Activated gamma-delta T cell treated with Interleukin-2 at 50 U/mL for 16 hours (primary cell): Measurements from ENCODE around the gene BRD7.

Experiments
- DNase-seq: peaks from one replicate; pipeline ENCODE4 v3.0.0-alpha.2; 2020

The BRD7 gene

DNA sequence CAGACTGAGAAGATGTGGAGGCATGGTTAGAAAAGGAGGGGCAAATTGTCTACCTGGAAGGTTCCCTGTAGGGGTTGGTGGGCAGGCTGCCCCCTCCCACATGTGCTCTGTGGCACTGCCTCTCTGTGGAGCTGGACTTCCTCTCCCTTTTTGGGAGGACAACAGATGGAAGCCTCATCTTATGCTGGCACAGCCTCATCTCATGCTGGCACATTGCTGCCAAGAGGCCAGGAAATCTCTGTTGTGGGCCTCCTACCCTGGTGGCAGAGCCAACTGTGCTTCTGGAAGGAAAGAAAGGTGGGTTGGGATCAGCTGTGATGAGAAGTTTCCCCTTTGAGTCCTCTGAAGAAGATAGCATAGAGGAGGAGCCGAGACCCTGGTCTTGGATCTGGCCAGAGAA lies 19.7 kb upstream of the BRD7 start:
- no peak for DNase-seq

DNA sequence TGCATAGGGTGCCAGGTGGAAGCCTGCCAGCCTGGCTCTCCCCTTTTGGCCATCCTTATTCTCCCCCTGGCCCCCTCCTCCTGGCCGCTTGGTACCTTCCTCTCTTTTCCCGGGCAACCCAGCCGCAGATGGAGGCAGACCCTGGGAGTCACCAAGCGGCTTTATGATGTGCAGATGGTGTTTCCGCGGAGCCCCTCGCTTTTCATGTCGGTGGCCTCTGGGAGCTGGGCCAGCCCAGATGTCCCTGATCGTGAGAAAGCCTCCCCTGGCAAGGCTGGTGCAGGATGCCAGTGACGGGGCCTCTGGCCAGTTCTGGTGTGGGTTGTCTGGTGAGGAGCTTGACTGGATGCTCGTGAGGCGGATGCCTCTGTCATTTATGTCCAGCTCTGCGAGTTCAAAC lies 18.0 kb upstream of the BRD7 start:
- no peak for DNase-seq

DNA sequence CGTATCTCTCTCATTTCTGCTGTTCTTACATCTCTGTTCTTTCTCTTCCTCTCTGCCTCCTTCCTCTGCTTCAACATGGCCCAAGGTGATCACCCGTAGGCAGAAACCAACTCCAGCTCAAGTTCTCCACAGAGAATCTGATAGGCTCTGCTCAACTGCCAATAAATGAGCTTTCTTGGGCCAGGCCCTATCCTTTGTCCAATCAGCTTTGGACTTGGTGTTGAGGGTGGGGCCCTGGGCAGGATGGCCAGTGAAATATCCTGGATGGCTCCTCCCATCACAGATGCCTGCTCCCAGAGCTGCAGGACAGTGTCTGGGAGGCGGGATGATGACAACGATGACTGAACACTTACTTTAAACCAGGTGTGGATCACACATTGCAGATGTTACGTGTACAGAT lies 17.4 kb upstream of the BRD7 start:
- no peak for DNase-seq

DNA sequence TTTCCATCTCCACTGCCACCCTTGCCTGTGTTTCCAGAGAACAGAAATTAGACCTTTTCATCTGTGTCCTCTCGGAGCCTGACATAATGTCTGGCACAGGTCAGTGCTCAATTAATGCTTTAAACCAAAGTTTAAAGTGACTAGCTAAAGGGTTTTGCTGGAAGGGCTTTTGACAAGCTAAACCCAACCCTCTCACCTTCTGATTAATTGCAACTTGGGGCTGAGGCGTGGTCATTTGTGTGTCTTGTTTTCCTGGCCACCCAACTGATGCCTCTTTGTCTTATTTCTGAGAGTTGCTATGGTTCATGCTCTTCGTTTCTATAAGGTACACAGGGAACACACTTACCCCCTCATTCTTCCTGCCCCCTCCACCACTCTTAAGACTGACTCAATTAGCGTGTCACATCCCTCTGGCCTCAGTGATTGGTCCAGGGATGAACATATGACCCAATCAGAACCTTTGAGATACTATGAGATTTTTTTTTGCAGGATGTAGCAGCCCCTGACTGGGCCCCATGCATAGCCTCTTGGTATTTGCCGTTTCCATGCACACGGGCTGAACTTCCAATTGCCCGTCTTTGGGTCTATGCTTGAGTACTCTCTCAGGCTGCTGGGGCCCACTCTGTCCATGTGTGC lies 15.8 kb upstream of the BRD7 start:
- no peak for DNase-seq

DNA sequence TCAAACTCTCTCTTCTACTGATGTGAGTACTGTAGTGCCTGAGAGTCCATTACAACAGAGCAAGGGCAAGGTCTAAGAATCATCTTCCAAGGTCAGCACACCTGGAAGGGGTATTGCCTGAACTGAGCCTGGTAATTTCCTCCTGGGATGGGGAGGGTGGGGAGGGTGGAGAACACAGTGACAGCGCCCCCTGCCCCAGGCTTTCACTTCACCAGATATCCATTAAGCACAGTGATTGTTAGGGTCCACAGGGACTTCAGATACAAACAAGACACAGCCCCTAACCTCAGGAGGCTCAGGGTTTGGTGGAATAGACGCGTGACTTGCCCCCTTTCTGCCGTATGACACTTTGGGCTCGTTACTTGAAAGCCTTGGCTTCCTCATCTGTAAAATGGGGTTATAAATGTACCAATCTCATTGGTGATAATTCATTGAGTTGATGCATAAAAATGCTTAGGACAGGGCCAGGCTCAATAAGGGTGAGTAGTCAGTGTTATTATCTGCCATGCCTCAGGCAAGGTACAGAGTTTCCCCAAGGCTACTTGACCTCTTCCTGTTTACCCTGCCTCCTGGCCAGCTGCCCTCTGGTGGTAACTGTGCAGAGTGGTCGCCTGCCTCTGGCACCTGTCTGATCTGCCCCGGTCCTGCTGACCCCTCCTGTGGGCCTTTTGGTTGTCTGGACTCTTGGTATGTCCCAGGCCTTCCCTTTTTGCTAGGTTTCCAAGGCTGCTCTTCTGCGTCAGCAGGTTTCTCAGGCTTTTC lies 13.1 kb upstream of the BRD7 start:
- DNase-seq = no peak

DNA sequence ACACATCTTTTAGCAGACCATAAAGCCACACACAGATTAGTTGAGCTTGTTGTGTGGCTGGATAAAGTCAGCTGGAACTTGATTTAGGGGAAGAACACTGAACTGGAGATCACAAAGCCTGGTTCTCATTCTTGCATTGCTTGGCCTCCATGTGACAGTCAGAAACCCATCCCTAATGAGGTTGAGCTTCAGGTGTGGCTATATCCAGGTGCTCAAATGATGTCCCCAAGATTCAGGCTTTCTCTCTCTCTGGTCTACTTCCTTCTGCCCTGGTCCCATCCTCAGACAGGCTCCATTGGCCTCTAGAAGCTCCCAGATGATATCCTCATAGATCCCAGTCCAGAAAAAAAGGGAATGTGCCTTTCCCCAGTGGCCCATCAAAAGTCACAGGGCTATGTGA lies 9.6 kb upstream of the BRD7 start:
- DNase-seq = no peak

DNA sequence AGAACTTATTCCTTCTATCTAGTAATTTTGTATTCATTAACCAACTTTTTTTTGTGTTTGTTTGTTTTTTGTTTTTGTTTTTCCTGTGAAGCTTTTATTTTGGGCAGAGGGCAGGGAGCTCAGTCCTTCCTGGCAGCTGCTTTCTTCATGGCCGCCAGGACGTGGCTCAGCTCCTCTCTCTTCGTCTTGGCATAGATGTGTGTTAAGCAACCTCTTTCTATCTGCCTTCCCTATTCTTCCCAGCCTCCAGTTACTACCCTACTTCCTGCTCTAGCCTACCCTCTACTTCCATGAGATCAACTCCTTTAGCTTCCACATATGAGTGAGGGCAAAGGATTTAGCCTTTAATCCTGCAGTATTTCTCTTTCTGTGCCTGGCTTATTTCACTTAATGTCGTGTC lies 8.2 kb upstream of the BRD7 start:
- no peak for DNase-seq

DNA sequence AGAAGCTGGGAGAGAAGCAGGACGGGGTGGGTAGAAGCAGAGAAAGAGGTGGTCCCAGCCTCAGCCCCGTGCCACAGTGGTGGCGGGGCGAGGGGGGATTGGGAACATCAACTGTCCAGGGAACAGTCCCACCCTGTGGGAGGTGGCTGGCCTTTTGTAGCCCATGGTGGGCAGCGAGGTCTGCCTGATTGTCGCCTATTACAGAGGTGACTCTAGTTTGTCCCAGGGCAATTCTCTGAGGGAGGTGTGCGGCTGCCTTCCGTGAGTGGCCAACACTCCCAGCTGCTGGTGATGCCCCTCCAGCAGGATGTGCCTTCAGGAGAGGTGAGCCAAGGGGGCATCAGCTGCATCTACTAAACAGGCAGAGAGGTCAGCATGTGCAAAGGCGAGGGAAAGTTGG lies 5.0 kb upstream of the BRD7 start:
- DNase-seq = no peak

DNA sequence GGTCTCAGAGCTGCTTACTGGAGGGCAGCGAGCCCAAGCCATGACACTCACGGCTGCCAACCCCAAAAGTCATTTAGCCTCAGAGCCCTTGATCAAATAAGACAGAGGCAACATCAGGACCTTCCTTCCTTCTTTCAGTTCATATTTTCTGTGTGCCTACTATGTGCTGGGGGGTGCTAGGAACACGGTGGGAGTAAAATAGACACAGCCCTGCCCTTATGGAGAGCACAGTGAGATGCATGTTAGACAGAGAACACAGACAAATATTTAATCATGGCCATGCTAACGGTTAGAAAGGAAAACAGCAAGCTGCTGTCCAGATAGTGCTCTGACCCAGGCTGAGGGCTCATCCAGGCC lies 4.5 kb upstream of the BRD7 start:
- no peak for DNase-seq

DNA sequence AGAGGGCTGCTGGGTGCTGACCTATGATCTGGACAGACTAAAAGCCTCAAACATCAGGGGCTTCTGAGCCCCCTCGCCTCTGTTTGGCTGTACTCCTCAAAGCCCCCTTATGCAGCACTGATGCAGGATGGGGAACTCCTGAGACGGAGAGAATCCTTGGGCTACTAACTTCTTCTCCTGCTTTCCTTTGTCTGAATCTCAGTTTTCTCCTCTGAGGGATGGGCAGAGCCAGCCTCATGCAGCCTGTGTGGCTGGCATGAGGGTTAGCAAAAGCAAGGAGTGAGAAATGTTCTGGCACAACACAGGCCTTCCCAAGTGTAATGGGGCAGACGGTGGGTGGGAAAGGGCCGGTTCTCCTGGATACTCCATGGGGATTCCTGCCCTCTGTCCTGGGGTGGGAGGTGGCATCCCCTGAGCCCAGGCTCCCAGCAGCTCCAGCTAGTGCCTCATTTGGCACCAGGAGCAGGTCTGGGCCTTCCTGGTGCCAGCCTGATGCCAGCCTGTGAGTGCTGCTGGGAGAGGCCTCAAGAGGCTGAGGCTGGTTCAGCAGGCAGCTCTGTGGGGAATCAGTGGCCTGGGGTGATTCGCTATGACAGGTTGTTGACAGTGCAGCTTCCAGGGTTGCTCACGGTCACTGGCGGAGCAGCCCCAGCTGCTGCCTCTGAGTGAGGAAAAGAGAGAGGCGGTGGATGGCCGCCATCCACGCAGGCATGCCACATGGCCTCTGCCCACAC lies 4.0 kb upstream of the BRD7 start:
- no peak for DNase-seq

DNA sequence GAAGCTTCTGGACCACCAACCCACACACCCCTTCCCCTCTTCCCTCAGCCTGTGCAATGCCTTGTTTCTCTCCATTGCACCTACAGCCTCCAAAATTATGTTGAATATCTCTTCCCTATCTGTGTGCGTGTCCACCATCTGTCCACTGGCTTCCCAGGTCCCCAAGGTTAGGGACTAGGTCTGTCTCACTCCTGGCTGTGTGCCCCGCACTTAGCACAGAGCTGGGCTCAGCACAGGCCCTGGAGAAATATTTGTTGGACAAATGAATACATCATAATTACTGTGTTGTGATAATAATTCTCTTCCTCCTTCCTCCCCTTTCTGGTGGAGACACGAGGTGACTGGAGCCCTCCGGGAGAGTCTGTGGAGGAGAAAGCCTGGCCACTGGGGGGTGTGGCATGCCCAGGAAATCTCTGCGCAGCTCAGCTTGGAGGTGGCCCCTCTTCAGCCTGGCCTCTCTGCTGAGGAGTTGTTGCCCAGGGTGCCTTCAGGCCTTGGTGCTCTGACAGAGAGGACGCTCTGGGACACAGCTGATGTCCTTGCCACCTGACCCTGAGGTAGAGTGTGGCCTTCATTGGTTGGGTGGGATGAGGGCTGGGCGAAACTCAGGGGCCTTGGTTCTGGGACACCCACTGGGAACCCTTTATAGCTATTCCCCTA lies 3.3 kb upstream of the BRD7 start:
- DNase-seq = no peak

DNA sequence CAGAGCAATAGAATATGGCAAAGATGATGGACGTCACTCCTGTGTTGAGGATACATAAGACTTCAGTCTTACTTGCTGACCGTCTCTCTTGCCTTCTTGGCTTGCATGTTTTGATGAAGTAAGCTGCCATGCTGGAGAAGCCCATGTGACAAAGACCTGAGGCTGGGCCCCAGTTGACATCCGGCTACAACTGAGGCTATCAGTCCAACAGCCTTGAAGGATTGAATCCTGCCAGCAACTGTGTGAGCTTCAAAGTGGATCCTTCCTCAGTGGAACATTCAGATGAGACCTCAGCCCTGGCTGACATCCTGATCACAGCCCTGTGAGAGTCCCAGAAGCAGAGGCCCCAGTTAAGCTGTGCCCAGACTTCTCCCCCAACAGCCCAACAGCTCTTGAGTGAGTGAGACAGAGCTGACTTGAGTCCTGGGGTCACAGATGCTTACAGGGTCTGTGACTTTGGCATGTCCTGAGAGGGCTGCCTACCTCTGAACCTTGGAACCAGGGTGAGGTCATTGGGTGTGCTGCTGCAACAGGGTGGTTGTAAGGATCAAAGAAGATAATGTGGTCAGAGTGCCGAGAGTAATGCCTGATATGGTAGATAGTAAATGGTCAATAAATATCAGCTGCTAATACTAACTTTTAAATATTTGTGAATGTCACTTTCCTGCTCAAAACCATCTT lies 2.4 kb upstream of the BRD7 start:
- DNase-seq = no peak

DNA sequence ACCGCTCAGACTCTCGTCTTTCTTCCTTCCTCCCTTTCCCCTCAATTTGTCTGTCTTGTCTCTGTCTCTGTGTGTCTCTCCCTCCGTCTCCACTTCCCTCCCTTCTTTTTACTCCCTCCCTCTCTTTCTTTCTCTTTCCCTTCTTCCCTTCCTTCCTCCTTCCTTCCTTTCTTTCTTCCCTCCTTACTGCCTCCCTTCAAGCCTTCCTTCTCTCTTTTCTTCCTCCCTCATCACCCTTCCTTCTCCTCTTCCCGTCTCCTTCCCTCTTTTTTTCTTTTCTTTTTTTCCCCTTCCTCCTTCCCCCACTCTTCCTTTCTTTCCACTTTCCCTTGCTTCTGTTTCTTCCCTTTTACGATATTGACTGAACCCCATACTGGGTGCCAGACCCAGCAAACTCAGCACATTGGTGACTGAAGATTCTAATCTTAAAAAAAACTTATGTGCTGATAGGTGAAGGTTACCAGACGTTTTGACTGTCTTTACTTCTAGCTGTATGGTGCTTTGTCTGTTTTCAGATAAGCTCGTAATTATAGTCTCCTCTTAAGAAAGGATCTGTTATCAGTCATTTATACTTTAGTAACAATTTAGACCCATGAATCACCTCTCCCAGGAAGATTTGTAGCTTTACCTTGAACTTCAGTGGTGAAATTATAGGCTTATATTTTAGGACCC lies 481 bp upstream of the BRD7 start:
- DNase-seq = no peak

DNA sequence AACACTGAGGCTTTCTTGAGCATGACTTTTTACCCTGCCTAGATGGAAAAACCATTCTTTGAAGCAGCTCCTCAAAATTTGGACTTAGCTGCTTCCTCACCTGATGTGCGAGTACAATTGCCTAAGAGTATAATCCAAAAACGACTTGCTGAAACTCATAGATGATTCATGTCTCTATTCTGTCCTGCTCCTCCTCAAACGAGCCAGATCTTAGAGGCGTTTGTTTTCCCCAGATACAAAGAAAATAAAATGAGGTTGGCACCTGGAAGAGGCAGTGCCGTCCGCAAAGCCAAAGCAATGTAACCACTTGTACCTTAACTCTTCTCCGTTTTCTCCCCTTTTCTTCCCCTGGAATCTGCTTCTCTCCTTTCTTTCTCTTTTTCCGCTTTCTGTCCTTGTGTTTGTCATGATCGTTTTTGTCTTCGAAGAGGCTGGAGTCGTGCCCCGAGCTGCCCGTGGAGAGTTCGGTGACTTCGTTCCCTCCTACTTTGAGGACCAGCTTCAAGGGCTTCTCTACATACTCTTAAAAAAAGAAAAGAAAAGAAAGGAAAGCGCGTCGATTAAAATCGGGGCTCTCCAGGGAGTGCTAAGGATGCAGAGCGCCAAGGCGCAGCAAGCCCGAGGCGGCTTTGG lies 895 bp downstream of the BRD7 start:
- no peak for DNase-seq

DNA sequence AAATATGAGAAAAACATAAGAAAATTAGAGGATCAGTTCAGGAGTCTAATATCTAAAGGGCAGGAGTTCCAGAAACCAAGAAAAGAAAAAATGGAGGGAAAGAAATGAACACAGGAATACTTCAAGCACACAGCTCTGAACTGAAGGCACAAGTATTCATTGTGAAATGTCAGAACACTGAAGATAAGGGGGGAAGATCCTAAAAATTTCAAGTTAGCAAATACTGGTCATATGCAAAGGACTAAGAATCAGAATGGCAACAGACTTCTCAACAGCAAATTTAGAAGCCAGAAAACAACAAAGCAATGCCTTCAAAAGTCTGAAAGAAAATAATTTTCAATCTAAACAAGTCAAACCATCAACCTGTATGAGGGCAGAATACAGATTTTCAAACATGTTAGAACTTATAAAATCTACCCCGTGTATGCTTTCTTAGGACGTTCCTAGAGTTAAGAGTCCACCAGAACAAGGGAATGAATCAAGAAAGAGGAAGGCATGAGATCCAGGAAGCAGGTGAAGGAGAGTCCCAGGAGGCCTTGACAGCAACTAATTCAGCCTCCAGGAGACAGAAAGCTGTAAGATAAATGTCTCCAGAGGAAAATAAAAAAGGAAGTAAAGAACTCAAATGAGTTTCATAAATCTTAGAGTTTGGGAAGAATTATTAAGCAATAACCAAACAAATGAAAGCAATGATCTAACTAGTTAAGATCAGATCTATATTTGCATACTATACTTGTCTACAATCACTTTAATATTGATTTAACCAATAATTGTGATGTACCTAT lies 2.8 kb downstream of the BRD7 start:
- no peak for DNase-seq

DNA sequence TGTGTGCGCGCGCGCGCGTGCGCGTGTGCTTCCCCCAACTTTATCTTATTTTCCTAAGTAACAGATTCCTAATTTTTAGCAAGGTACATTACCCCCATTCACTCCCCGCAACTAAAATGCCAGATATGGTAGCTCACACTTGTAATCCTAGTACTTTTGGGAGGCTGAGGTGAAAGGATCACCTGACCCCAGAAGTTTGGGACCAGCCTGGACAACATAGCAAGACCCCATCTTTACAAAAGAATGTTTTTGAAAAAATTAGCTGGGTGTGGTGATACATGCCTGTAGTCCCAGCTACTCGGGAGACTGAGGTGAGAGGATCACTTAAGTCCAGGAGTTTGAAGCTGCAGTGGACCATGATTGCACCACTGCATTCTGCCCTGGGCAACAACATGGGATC lies 5.1 kb downstream of the BRD7 start:
- DNase-seq = no peak

DNA sequence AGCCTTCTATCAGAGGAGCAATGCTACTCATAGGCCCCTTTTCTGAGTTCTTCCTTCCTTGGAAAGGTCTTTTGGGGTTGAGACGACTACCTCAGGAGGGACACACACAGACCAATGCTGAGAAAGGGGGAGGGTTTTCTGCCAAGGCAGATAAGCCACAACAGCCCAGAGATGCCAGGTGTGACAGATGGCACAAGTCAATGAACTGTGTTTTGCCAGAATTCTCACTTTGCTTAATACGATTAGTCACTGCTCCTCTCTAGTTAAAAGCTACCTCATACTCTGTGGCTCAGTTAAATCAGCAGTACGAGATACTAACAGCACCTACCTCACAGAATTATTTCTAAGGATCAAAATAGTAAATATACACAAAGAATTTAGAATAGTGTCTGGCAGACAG lies 8.0 kb downstream of the BRD7 start:
- DNase-seq = no peak

DNA sequence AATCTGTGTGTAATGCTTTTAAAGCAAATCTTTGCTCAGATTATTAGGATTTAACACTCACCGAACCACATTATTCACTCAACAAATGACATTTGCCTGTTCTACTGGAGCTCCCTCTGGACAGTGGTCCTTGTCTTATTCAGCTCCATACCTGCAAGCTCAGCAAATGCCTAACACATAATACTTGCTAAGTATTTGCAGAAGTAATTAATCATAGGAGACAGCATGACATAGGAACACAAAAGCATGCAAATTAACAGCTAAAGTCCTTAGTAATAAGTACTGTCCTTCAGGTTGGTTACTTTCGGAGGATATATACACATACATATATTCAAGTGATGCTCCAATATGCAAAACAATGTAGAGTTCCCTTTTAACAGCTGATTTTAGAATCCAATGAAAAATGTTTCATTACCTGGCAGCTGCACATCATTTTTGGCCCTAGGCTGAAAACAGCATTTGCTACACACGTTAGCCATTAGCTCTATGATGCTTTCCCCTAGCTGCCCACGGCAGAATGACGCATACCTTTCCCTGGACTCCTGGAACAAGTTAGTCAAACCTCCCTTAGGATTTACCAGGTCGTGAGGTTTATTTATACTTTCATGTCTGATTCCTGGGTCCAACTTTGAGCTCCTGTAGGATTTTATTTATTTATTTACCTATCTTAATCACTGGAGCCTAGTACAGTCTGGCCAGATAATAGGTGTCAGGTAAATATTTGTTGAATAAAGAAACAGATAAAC lies 8.6 kb downstream of the BRD7 start:
- no peak for DNase-seq

DNA sequence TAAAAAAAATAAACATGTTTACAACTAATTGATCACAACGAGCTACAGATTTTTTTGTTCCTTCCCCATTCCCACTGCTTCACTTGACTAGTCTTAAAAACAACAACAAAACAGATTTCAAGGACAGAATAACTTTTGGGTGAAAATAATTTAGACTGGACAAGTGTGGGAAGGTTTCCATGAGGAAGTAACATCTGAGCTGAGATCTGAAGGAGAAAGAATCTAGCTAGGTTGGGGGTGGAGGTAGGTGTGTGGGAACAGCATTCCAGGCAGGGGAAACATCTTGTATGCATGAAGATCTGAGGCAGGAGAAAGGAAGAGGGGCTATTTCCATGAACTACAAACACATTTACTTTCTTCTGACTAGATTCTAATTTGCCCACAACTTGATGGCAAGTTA lies 9.2 kb downstream of the BRD7 start:
- no peak for DNase-seq

DNA sequence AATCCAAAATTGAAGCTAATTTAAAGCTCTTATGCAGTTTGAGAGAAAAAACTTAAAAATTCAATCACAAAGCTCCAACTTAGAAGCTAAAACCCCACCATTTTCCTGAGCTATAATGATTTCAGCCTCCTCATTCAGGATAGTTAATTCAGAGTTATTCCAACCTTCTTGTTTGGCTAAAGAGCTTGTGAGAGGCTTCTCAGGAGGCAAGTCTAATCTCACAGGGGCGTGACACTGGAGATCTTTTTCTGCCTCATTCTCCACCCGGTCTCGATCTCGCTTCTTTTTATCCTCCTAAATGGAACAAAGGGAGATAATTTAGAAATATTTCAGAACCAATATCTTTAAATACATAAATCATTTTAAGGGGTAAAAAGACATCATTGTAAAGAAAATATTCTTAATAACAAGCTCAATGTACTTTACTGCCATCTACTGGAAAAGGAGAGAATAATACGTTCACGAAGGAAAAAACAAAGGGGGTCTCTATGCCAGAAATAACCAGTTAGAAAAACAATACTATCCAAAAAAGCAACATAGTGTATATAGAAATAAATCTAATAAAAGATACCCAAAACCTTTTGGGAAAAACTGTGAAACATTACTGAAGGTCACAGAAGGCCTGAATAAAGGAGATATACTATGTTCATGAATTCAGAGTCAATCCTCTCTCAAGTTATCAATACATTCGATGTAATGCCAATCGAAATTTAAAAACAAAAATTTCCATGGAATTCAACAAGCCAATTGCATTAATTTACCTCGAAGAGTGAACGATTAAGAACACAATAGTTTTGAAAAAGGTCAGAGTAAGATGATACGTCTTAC lies 13.9 kb downstream of the BRD7 start:
- no peak for DNase-seq
